Esophagus squamous epithelium (tissue), 4 donors: Measurements from ENCODE around the gene SMIM5.

Experiments
- POLR2A ChIP-seq, 4 donors: fragments of 450-650 bp; IDR thresholded peaks; one replicate each; pipeline ENCODE4 v1.6.1; 2017; ENCODE audit warnings: antibody characterized with exemption in 4 of 4, mild to moderate bottlenecking in 4 of 4, moderate library complexity in 3 of 4
- TF ChIP-seq, protein P1 (sequence below), 6 experiments: fragments of 450-650 bp in 4 of 6; fragments of 200-600 bp in 2 of 6; sonication (generic) in 2 of 6; IDR thresholded peaks; one replicate each; pipeline ENCODE4 v1.5.1; 2016 to 2019; ENCODE audit warnings: antibody characterized with exemption in 6 of 6, mild to moderate bottlenecking in 4 of 6, moderate library complexity in 4 of 6

DNA sequence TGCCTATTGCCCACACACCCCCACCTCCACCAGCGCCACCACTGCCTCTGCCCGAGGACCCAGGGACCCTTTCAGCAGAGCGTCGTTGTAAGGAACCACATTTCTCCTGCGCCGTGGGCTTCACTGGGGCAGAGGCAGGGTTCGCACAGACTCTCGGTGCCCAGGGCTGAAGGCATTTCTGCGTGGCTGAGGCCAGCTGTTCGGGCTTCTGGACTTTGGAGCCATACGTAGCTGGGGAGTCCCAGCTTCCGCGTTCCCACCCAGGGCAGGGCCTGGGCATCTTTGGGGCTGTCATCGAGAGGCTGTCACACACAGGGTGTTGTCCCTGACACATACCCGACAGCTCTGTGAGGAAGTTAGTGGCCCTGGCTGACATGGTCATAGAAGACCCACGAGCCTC is 16.0 kb upstream of the SMIM5 start:
- TF ChIP-seq, protein P1, sequence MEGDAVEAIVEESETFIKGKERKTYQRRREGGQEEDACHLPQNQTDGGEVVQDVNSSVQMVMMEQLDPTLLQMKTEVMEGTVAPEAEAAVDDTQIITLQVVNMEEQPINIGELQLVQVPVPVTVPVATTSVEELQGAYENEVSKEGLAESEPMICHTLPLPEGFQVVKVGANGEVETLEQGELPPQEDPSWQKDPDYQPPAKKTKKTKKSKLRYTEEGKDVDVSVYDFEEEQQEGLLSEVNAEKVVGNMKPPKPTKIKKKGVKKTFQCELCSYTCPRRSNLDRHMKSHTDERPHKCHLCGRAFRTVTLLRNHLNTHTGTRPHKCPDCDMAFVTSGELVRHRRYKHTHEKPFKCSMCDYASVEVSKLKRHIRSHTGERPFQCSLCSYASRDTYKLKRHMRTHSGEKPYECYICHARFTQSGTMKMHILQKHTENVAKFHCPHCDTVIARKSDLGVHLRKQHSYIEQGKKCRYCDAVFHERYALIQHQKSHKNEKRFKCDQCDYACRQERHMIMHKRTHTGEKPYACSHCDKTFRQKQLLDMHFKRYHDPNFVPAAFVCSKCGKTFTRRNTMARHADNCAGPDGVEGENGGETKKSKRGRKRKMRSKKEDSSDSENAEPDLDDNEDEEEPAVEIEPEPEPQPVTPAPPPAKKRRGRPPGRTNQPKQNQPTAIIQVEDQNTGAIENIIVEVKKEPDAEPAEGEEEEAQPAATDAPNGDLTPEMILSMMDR (IDR thresholded peaks at IDR 0.05): no peak
- no peak for TF ChIP-seq POLR2A (IDR thresholded peaks at IDR 0.05)
